VCaP (cell line): Measurements from ENCODE around the gene SUGP2.
A peak's percentile ranks its signal among the peaks of the same experiment; 100 is the strongest.

Experiments
- H3K27ac ChIP-seq: fragments of 450-650 bp; 2 replicates; pipeline ENCODE4 v1.5.1; 2017
- CTCF ChIP-seq: fragments of 450-650 bp; conservative IDR thresholded peaks from 2 replicates; pipeline ENCODE4 v1.5.1; 2017; ENCODE audit warnings: mild to moderate bottlenecking, moderate library complexity

The SUGP2 gene

GRCh38 chr19:19051478-19052213, 18.3 kb upstream of the SUGP2 start:
- no peak for TF ChIP-seq CTCF
- H3K27ac ChIP-seq, result no peak overlapping the region

GRCh38 chr19:19050731-19051130, 17.4 kb upstream of the SUGP2 start:
- H3K27ac ChIP-seq, result no peak overlapping the region
- no peak for TF ChIP-seq CTCF

DNA sequence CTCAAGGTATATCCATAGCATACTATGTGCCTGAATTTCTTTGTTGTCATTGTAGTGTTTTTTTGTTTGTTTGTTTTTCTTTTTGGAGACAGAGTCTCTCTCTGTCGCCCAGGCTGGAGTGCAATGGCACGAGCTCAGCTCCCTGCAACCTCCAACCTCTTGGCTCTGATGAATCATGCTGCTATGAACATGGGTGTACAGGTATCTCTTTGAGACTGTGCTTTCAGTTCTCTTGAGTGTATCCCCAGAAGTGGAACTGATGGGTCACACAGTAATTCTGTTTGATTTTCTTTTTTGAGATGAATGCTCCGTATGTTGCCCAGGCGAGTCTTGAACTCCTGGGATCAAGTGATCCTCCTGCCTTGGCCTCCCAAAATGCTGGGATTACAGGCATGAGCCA, 16.8 kb upstream of the SUGP2 start:
- TF ChIP-seq CTCF, result no peak
- H3K27ac ChIP-seq, result no peak overlapping the region

DNA sequence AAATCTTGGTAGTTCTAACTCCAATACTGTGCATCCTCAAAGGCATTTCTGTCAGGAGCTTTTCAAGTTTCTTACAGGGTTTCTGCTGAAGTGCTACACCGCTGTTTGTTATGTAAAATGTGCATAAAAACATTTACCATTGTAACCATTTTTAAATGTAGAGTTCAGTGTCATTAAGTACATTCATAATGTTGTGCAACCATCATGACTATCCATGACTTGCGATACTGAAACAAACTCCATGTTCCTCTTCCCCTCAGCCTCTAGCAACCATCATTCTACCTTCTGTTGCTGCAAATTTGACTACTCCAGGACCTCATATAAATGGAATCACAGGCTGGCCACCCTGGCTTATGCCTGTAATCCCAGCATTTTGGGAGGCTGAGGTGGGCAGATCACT, 16.1 kb upstream of the SUGP2 start:
- H3K27ac ChIP-seq, result no peak overlapping the region
- TF ChIP-seq CTCF, result no peak

- H3K27ac ChIP-seq, result peak overlapping the region; percentile 83; the same call in 1 of the 2 replicates
- no peak for TF ChIP-seq CTCF
These were observed 10.6 kb upstream of the SUGP2 start for GRCh38 chr19:19043881-19044280.

DNA sequence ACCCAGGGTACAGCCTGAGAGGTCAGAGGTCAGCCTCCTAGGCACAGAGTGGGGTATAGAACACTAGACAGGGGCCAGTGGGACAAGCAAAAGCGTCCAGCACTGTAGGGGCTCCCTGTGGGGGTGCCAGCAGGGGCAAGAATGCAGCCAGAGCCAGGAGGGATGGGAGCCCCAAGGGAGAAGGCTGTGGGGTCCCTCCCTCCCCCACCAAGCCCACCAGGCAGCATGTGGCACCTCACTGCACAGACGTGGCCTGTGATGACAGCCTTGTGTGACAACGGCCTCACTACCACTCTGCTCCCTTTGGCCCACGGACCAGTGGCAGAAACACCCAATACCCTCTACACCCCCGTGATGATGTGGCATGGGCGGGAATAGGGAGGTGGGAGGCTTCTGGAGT, 10.2 kb upstream of the SUGP2 start:
- TF ChIP-seq CTCF, result no peak
- H3K27ac ChIP-seq, result no peak overlapping the region

- no peak for TF ChIP-seq CTCF
- H3K27ac ChIP-seq, result no peak overlapping the region
These were observed 9.5 kb upstream of the SUGP2 start for GRCh38 chr19:19042732-19043280.
